Transverse colon (tissue), 3 donors: ENCODE data around the gene KIF1A.

Source experiments
- CTCF ChIP-seq, 5 experiments: fragments of 200-600 bp in 3 of 5; fragments of 450-650 bp in 2 of 5; sonication (generic) in 3 of 5; IDR thresholded peaks; 1 replicate in 2 of 5; 2 replicates in 3 of 5; pipeline ENCODE4 v1.5.1; 2016 to 2017; ENCODE audit warnings: antibody characterized with exemption in 5 of 5, inconsistent platforms in 3 of 5, mild to moderate bottlenecking in 2 of 5, moderate library complexity in 1 of 5
- EP300 ChIP-seq: sonication (generic); formaldehyde crosslinking; IDR thresholded peaks from one replicate; pipeline ENCODE4 v1.6.1; 2017; ENCODE audit warnings: antibody characterized with exemption, low read depth

- TF ChIP-seq CTCF (IDR thresholded peaks at IDR 0.05) (no peak), EP300 (no peak)
Observed at GRCh38 chr2:240766072-240766471, 53.9 kb downstream of the KIF1A start.
